ENCODE data around the gene RCOR3.
"Not testable (repeated sequence)": the region's sequence is repeated elsewhere in the genome, so short reads cannot be mapped to it uniquely, and the experiment has no call there.

Gene RCOR3

GRCh38 chr1:211343607-211344006 lies 84.4 kb downstream of the RCOR3 start:
- DNase-seq = no peak

- no peak for DNase-seq
These were observed 85.0 kb downstream of the RCOR3 start for GRCh38 chr1:211344152-211344618.

GRCh38 chr1:211345719-211346118 lies 86.6 kb downstream of the RCOR3 start:
- no peak for DNase-seq

- no peak for DNase-seq
These were observed 88.1 kb downstream of the RCOR3 start for GRCh38 chr1:211347077-211347844.

GRCh38 chr1:211348547-211348946 lies 89.4 kb downstream of the RCOR3 start:
- no peak for DNase-seq

- no peak for DNase-seq
These were observed 90.6 kb downstream of the RCOR3 start for GRCh38 chr1:211349741-211350140.

- DNase-seq = not testable (repeated sequence)
These were observed 92.9 kb downstream of the RCOR3 start for GRCh38 chr1:211352055-211352454.

GRCh38 chr1:211352465-211352864 lies 93.3 kb downstream of the RCOR3 start:
- no peak for DNase-seq

- DNase-seq = peak; percentile 49 to 69
These were observed 93.9 kb downstream of the RCOR3 start for GRCh38 chr1:211352985-211353515.

GRCh38 chr1:211353562-211354212 lies 94.5 kb downstream of the RCOR3 start:
- DNase-seq = no peak

GRCh38 chr1:211355873-211356272 lies 96.7 kb downstream of the RCOR3 start:
- no peak for DNase-seq

- no peak for DNase-seq
These were observed 97.7 kb downstream of the RCOR3 start for GRCh38 chr1:211356723-211357407.

- no peak for DNase-seq
These were observed 99.5 kb downstream of the RCOR3 start for GRCh38 chr1:211358685-211359084.

GRCh38 chr1:211359876-211360275 lies 100.7 kb downstream of the RCOR3 start:
- DNase-seq = no peak

- DNase-seq = no peak
These were observed 102.0 kb downstream of the RCOR3 start for GRCh38 chr1:211361202-211361601.
